ENCODE results near the gene IL32.

The IL32 gene

GRCh38 chr16:3035289-3035971, 30.0 kb upstream of the IL32 start:
- no peak overlapping the region for H3K27ac ChIP-seq (ENCODE audit: low read depth, low read length, poor library complexity, severe bottlenecking)
- H3K27me3 ChIP-seq (ENCODE audit: insufficient read depth, low read length), result peaks cover 17% of the 10 kb centered on the region
- no peak overlapping the region for H3K4me2 ChIP-seq (ENCODE audit: low read length)
- H2AFZ ChIP-seq (ENCODE audit: low read length), result no peak overlapping the region
- H3F3A ChIP-seq (ENCODE audit: insufficient read depth, low read length), result no peaks in the 10 kb centered on the region
- no peaks in the 10 kb centered on the region for H3K9me3 ChIP-seq (ENCODE audit: low read length)
- no peaks in the 10 kb centered on the region for H3K4me1 ChIP-seq (ENCODE audit: insufficient read depth, low read length, severe bottlenecking)
- H3K79me2 ChIP-seq (ENCODE audit: insufficient read depth, low read length), result no peaks in the 10 kb centered on the region
- H3K4me3 ChIP-seq (ENCODE audit: low read depth, low read length, poor library complexity, severe bottlenecking), result no peak overlapping the region
- H3K9me2 ChIP-seq (ENCODE audit: low read depth, low read length), result no peaks in the 10 kb centered on the region
- H4K20me1 ChIP-seq (ENCODE audit: insufficient read depth, low read length), result no peaks in the 10 kb centered on the region
- TF ChIP-seq EZH2 (IDR thresholded peaks at IDR 0.05; ENCODE audit: borderline replicate concordance, low read length), result no peak
- no peak for TF ChIP-seq CTCF (IDR thresholded peaks at IDR 0.05; ENCODE audit: low read length)
- no peak overlapping the region for H3K9ac ChIP-seq (ENCODE audit: low read length)
- no peaks in the 10 kb centered on the region for H3K36me3 ChIP-seq (ENCODE audit: insufficient read depth, low read length)

GRCh38 chr16:3035972-3036725, 29.3 kb upstream of the IL32 start:
- Histone ChIP-seq H3K9me3 (ENCODE audit: low read length) (no peaks in the 10 kb centered on the region), H3K27ac (ENCODE audit: low read depth, low read length, poor library complexity, severe bottlenecking) (no peak overlapping the region), H3K9ac (ENCODE audit: low read length) (no peak overlapping the region), H4K20me1 (ENCODE audit: insufficient read depth, low read length) (no peaks in the 10 kb centered on the region), H3K9me2 (ENCODE audit: low read depth, low read length) (no peaks in the 10 kb centered on the region), H3K4me3 (ENCODE audit: low read depth, low read length, poor library complexity, severe bottlenecking) (no peak overlapping the region), H3K79me2 (ENCODE audit: insufficient read depth, low read length) (no peaks in the 10 kb centered on the region), H3F3A (ENCODE audit: insufficient read depth, low read length) (no peaks in the 10 kb centered on the region), H3K27me3 (ENCODE audit: insufficient read depth, low read length) (peaks cover 19% of the 10 kb centered on the region), H3K36me3 (ENCODE audit: insufficient read depth, low read length) (no peaks in the 10 kb centered on the region), H3K4me1 (ENCODE audit: insufficient read depth, low read length, severe bottlenecking) (no peaks in the 10 kb centered on the region), H2AFZ (ENCODE audit: low read length) (no peak overlapping the region), H3K4me2 (ENCODE audit: low read length) (no peak overlapping the region)
- no peak for TF ChIP-seq CTCF (IDR thresholded peaks at IDR 0.05; ENCODE audit: low read length)
- no peak for TF ChIP-seq EZH2 (IDR thresholded peaks at IDR 0.05; ENCODE audit: borderline replicate concordance, low read length)

GRCh38 chr16:3036726-3037315, 28.6 kb upstream of the IL32 start, which contains the start of gene BICDL2:
Gene BICDL2, minus strand, starts transcription at chr16:3036944. Its CDS starts 1,448 bp downstream, at chr16:3035496.
- Histone ChIP-seq H3K4me3 (ENCODE audit: low read depth, low read length, poor library complexity, severe bottlenecking) (no peak within 1 kb of the TSS), H3F3A (ENCODE audit: insufficient read depth, low read length) (no peaks in the 10 kb centered on the region), H4K20me1 (ENCODE audit: insufficient read depth, low read length) (no peaks in the 10 kb centered on the region), H3K9ac (ENCODE audit: low read length) (no peak within 1 kb of the TSS), H3K79me2 (ENCODE audit: insufficient read depth, low read length) (no peaks in the 10 kb centered on the region), H3K36me3 (ENCODE audit: insufficient read depth, low read length) (no peaks in the 10 kb centered on the region), H3K4me2 (ENCODE audit: low read length) (no peak within 1 kb of the TSS), H3K27ac (ENCODE audit: low read depth, low read length, poor library complexity, severe bottlenecking) (no peak within 1 kb of the TSS), H3K9me3 (ENCODE audit: low read length) (no peaks in the 10 kb centered on the region), H3K27me3 (ENCODE audit: insufficient read depth, low read length) (peaks cover 19% of the 10 kb centered on the region), H3K4me1 (ENCODE audit: insufficient read depth, low read length, severe bottlenecking) (no peaks in the 10 kb centered on the region), H3K9me2 (ENCODE audit: low read depth, low read length) (no peaks in the 10 kb centered on the region), H2AFZ (ENCODE audit: low read length) (no peak within 1 kb of the TSS)
- TF ChIP-seq CTCF (IDR thresholded peaks at IDR 0.05; ENCODE audit: low read length) (no peak), EZH2 (IDR thresholded peaks at IDR 0.05; ENCODE audit: borderline replicate concordance, low read length) (no peak)
